GM03348 (cell line): ENCODE measurements around the gene UMOD.
"Not testable (repeated sequence)": the region's sequence is repeated elsewhere in the genome, so short reads cannot be mapped to it uniquely, and the experiment has no call there.

ENCODE experiments used
- DNase-seq: peaks from one replicate; pipeline ENCODE4 v3.0.0; 2012; ENCODE audit warnings: low spot score

The UMOD gene

DNA sequence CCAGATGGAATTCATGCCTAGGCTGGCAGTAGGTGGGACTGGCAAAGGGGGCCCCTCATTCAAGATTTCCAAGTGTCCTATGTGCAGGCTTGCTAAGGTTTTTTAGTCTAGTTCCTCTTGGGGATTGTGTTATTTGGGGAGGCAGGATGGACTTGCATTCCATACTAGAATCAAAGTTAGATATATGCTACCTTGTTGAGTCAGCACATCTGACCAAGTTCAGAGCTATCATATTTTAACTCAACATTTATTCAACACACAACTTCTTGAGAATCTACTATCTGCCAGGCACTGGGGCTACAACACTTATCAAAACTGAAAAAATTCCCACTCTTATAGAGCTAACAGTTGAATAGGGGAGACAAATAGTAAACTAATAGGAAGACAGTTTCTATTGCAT is 31.9 kb downstream of the UMOD start:
- no peak for DNase-seq

DNA sequence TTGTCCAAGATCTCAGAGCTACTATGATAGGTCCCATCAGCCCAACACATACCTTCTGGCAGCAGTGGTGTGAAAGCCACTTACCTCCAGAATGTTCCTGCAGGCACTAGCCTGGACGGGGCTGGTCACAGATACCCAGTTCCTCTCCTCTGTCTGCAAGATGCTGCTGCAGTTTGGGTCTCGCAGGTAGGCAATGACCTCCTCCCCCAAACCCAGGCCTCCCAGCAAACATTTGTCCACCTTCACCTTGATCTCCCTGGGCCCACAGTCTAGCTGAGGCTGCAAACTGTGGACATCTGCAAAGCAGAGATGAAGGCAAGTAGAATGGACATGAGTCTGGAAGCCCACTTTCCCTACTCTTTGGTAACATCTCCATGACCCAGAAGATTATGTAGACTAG is 32.3 kb downstream of the UMOD start:
- no peak for DNase-seq

DNA sequence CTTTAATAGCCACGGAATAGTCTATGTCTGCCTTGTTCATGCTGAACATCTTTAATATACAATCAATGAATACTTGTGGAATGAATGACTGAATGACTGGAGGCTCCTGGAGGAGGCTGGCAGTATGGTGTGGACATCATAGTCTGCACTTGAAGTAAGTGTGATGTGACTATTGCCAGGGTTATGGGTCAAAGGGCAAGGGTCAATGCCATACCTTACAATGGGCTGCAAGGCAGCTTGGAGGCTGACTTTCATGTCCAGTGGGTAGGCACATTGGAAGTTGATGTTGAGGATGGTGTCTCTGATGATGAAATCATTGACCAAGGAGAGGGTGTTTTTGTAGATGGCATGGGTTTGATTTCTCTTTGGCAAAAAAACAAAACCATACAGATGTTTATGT is 33.1 kb downstream of the UMOD start:
- no peak for DNase-seq

DNA sequence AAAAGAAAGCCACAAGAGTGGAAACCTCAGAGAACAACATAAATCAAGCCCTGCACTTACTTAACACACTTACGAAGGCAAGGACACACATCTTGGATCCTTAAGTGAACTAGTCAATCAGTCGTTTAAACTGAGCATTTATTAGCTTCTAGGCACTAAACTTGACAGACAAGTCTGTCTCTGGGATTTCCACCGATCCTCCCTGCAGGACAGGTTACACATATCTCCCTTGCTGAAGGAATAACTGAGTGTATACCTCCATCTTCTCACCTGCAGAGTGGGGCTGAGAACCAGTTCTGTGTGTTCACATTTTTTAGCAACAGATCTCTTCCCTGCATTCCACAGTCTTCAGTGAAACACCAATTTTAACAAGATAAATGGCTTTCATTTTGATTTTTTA is 34.1 kb downstream of the UMOD start:
- DNase-seq: no peak

DNA sequence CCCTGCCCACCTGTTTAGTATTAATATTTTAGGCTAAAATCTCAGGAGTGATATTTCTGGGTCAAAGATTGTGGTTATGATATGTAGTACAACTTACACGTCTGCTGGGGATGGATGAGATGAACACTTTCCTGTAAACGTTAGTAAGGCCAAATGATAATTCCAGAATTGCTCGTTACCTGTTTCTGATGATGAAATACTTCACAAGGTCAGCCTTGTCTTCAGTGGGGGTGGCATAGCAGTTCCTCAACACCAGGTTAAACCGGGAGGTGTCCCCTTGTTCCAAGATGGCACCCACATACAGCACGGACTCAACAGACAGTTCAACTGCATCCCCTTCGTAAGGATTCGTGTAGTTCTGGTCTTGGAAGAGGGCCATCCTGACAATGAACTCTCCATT is 34.5 kb downstream of the UMOD start:
- no peak for DNase-seq

DNA sequence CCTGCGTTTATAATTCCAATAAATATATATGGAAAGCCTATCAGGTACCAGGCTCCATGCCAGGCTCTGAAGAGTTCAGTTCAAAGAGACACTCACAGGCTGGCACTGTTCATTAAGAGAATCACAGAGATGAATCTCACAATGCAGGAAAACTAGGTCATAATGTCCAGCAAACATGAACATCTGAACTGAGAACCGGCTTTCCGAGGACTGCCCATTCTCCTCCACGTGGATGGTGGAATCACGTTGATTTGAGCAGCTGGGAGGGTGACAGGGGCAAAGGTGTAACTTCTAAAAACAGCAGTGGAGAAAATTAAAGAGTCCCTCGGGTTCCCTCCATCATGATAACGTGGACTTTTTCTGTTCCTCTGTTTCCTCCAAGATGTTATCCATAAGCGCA is 35.4 kb downstream of the UMOD start:
- DNase-seq: no peak

DNA sequence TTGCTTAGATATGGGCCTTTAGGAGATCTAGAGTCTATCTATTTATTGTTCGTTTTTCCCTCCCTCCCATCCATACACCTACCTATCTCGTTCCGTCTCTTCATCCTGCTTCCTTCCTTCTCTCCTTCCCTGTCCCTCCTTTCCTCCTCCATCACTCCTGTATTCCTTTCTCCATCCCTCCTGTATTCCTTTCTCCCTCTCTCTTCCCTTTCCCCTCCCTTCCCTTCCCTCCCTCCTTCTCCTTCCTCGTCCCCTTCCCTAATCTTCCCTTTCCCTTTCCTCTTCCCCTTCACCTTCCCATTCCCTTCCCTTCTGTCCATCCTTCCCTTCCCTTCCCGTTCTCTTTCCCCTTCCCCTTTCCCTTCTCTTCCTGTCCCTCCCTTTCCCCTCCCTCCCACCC is 35.8 kb downstream of the UMOD start:
- no peak for DNase-seq

DNA sequence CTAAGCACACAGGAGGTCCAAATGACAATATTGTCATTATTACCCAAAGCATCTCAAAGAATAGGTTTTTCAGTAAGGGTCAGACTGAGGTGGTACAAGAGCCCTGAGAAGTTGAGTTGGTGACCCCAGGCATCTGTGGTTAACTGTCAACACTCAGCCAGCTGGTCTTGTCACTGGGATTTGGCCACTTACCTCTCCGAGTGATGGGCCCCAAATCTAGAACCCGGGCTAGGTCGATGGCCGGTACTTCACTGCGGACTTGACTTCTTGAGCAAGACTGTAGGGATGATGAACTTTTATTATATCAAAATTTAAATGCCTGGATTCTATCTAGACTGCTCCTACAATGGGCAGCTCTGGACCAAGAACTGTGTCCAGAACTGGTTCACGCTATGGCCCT is 36.8 kb downstream of the UMOD start:
- DNase-seq: no peak

DNA sequence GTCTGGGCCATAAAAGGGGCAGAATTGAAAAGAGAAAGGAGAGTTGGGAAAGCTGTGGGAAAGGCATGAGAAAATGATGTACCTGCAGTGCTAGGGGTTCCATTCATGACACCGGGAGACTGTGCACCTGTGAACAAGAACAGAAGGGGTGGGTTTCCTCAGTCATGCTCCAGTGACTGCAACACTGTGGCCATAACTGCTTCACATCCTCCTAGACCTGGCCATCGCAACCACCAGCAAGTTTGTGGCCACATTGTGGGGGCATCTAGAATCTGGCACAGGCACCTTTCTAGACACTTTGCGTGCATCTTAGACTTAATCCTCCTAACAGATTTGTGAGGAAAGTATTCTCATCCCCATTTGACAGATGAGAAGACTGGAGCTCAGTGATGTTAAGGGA is 37.9 kb downstream of the UMOD start:
- DNase-seq: no peak

DNA sequence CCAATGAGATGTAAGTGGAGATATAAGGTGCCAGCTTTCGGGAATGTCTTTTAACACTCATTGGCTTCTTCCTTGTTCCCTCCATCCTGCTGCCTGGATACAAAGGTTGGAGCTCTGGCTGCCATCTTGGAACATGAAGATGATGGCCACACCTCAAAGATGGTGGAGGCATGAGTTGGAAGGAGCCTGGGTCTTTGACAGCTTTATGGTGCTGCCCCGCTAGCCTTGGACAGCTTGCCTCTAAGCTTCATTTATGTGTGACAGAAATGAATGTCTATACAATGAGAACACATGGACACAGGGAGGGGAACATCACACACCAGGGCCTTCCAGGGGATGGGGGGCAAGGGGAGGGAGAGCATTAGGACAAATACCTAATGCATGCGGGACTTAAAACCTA is 38.8 kb downstream of the UMOD start:
- no peak for DNase-seq

DNA sequence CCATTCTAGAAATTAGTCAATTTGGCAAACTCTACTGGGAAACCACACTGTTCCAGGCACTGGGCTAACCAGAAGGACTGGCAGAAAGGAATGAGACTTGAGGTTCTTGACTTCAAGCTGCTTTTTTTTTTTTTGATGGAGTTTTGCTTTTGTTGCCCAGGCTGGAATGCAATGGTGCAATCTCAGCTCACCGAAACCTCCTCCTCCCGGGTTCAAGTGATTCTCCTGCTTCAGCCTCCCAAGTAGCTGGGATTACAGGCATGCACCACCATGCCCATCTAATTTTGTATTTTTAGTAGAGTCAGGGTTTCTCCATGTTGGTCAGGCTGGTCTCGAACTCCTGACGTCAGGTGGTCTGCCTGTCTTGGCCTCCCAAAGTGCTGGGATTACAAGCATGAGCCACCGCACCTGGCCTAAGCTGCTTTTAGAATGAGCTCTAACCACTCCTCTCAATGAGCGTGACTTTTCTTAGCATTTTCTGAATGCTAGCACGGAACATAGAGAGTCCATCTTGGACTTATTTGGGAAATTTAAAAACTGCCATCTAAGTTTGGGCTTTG is 39.9 kb downstream of the UMOD start:
- DNase-seq: not testable (repeated sequence)

DNA sequence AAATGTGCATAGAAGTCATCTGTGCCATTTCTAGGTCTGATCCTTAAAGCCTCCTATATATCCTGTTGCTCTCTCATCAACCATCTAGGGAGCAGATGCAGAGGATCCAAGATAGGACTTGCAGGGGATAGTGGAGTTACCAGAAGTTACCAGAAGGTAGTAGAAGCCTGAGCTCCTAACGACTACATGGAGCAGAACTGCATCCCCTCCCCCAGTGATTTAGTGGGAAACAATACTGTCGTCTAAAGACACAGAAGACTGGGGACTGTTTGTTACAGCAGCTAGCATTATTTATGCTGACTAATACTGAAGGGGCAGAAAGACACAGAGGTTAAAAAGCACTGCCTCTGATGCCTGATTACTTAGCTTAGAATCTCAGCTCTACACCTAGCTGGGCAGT is 41.0 kb downstream of the UMOD start:
- DNase-seq: no peak

DNA sequence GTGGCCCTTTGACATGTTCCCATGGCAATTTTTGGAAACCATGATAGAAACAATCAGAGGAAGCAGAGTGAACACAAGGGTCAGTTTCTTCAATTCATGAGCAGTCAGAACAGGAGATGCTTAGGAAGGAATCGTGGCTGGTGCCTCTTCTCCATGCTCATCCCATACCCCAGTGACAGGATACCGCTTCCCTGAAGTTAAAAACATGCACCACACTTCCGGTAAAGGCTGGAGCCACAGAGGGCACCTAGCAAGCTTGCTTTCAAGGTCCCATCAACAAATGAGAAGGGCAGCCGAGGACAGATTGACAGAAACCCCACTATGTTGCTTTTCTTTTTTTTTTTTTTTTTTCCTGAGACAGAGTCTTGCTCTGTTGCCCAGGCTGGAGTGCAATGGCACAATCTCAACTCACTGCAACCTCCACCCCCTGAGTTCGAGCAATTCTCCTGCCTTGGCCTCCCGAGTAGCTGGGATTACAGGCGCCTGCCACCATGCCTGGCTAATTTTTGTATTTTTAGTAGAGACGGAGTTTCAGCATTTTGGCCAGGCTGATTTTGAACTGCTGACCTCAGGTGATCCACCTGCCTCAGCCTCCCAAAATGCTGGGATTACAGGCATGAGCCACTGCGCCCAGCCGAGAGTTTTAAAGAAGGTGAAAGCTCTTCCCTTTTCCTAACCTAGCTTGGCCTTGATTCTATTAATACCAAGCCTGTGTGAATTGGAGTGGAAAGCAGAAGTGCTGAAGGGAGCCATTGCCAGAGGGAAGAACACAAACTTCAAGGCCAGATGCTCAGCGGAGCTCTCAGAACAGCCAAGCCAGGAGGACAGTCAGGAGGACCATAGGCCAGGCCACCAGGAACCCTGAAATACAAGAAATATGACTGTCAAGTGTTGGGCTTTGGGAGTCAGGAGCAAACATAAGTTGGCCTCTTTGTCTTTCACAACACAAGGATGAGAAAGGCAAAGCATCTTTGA is 41.8 kb downstream of the UMOD start:
- DNase-seq: no peak

DNA sequence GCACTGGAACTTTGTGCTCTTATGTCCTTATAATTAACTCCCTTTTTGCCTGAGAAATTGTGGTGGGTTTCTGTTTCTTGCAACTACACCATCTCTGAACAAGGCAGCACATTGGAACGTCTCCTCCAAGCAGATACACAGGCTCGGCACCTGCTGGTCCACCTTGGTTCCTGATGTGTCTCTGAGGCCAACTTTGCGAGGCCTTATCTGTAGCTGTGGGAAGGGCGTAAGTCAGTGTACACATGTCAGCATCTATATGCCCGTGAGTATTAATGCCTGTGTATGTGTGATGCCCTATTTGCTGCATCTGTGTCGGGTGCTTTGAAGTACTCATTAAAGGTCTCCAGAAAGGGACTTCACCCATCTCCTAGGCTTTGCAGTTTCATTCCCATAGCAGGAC is 42.7 kb downstream of the UMOD start:
- no peak for DNase-seq

DNA sequence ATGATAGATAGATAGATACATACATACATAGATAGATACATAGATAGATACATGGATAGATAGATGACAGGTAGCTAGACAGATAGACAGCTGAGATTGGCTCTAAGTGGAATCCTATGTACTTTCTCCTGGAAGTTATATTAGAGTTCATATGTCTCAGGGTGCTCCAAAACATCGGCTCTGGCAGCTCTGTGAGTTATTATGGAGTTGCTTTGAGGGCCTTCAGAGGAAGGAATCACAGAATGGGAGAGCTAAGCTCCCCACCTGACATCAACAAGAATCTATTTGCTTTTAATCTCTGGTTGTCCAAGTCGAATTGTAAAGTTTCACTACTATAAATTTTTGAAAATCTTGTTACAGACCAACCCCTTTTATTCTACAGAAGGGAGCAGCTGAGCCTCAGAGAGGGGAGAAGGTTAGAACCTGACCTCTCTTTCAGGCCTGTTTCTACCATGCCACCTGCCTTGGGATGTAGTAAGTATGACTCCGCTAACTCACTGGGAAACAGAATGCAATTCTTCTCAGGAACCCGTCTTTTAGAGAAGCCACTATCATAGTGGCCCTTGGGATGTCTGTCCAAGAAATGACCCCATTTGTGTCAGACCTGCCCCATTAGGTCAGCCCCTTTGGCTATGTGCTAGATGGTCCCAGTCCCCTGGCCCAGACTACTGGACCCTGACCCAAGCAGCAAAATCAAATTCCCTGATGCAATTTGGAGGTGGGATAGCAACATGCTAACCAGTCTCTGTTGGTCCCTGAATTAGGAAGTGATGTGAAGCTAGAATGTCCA is 43.5 kb downstream of the UMOD start:
- no peak for DNase-seq

DNA sequence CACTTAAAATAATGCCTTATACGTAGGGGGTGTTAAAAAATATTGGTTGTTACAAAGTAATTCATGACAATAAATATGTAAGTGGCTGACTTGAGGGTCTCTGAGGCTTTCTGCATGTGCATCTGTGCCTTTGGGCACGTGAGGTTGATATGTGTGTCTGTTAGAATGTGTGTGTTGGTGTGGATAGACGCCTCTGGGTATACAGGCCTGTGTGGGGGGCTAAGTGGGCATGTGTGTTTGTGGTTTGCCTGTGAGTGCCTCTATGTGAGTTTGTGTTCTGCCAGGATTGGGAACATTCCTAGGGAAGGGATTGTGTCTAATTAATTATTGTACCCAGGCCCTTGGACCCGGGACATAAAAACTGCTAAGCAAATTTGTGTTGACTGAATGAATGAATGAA is 44.2 kb downstream of the UMOD start:
- DNase-seq: no peak

DNA sequence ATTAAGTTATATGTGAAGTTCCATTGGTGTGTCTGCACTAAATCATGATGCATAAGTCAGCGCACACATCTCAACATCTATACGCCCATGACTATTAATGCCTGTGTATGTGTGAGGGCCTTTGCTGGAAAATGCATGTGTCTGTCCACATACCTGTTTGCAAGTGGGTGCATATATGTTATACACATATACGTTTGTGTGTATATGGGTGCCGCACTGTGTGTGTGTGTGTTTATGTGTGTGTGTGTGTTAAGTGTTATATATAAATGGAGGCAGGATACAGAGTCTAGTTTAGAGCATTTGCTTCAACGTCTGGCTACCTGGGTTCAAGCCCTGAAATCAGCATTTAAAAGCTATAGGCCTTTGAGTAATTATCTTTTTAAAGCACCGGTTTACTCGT is 44.7 kb downstream of the UMOD start:
- no peak for DNase-seq

DNA sequence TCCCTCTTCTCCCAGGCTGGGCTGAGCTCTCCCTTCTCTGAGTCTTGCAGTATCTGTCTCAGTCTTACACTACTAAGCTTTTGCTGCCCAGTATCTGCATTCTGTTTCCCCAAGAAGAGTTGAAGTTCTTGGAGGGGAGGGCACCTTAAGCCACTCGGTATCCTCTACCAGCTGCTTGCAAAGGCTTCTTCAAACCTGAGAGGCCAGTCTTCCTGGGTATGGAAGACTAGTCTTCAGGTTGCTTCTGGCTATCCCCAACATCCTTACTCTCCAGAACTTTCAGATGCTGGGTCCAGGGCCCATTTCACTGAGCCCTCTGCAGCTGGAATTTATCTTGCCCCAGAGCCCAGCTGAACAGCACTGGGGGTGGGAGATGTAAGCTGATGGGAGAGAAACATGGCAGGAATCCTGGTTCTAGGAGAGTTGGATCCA is 45.3 kb downstream of the UMOD start:
- DNase-seq: no peak

DNA sequence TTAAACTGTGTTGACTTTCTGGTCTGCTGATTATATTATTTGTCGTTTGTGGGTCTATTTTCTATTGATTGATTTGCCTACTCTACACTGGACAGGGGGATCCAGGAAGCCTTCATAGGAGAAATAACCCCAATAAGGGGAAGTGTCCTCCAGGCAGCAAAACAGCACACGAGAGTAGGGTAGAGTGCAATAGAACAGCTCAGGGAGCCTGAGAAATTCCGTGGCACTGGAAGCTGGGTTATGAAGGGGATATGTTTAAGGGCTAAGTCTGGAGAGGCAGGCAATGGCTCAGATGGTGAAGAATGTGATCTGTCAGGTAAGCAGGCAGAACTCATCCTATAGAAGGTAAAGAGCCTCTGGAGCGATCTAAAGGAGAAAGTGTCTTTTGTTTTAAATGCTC is 46.1 kb downstream of the UMOD start:
- DNase-seq: no peak

DNA sequence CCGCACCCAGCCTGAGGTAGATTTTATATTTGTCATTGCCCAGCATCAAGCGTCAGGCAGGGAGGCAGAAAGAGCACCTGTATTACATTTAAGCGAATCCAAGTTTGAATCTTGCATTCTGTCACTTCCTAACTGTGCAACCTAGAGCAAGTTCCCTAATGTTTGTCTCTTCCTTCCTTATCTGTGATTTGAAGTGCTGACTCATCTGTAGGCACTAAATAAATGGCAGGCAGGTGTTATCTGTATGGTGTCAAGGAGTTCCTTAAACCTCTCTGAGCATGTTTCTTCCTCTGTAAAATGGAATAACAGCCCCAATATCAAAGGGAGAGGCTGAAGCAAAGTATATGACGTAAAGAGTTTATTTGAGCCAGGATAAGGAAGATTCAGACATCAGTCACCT is 49.5 kb downstream of the UMOD start:
- no peak for DNase-seq

DNA sequence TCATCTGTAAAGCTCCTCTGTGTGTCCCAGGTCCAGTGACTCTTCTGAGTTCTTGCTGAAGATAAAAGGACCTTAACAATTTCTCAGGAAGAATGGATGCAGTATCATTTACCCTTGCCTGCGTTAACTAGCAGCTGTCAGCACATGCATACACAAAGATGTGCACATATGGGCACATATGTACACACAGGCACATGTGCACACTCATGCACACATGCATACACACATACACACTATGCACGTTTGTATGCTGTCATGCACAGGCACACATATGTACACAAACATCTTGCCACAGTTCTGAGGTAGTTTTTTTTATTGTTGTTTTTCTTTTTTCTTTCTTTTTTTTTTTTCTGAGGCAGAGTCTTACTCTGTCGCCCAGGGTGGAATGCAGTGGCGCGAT is 50.1 kb downstream of the UMOD start:
- no peak for DNase-seq

DNA sequence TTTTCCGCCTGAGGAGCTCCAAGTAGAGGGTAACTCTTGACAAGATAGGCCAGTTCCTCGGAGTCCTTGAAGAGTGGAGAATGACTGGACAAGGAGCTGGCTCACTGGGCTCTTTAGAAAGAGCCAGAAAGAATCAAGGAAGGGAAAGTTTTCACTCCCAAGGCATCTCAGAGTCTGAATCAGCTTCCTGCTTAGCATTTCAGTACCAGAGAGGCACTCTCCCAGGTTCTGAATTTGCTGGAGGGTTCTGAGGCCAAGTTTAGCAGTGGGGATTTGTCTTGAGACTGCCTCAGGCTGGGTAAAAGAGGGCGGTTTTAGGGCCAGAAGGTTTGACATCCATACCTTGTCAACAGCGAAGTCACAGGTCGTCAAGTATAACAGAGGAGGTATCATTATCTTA is 50.7 kb downstream of the UMOD start:
- no peak for DNase-seq
